Aorta (tissue), 5 donors: ENCODE measurements around the gene HRAS. TPM values are rescaled to one million over a fixed set of nuclear protein-coding genes. Genes with fewer than 3 reads are reported as not detected.

Experiments
- ATAC-seq: fragments of 200-7000 bp; cut with Tn5 transposase; one replicate; pipeline ENCODE4 v1.9.1; 2022; ENCODE audit warnings: moderate library complexity; ENCODE audit not compliant: low FRiP score
- DNase-seq, 2 donors: peaks; one replicate each; pipeline ENCODE4 v3.0.0-alpha.2; 2020
- H3K27ac ChIP-seq, 2 donors: one replicate each; pipeline ENCODE4 v1.5.1; 2013; ENCODE audit warnings: low read length in 2 of 2, mild to moderate bottlenecking in 2 of 2, moderate library complexity in 2 of 2, control low read depth in 1 of 2, inconsistent platforms in 1 of 2, low read depth in 1 of 2
- H3K27me3 ChIP-seq, 2 donors: one replicate each; pipeline ENCODE4 v1.6.1; 2013; ENCODE audit warnings: control low read depth in 1 of 2, low read length in 1 of 2, mild to moderate bottlenecking in 1 of 2, moderate library complexity in 1 of 2; ENCODE audit not compliant: insufficient read depth in 2 of 2, control insufficient read depth in 1 of 2
- H3K36me3 ChIP-seq, 2 donors: one replicate each; pipeline ENCODE4 v1.6.1; 2013; ENCODE audit warnings: control low read depth in 1 of 2, low read length in 1 of 2, mild to moderate bottlenecking in 1 of 2; ENCODE audit not compliant: insufficient read depth in 2 of 2, control insufficient read depth in 1 of 2
- H3K4me1 ChIP-seq, 2 donors: one replicate each; pipeline ENCODE4 v1.6.1; 2013; ENCODE audit warnings: low read length in 2 of 2, control low read depth in 1 of 2, mild to moderate bottlenecking in 1 of 2, moderate library complexity in 1 of 2; ENCODE audit not compliant: insufficient read depth in 2 of 2, control insufficient read depth in 1 of 2
- H3K4me3 ChIP-seq, 2 donors: one replicate each; pipeline ENCODE4 v1.5.1; 2013; ENCODE audit warnings: low read length in 2 of 2, control low read depth in 1 of 2, mild to moderate bottlenecking in 1 of 2
- H3K9me3 ChIP-seq: one replicate; pipeline ENCODE4 v1.6.1; 2013; ENCODE audit warnings: mild to moderate bottlenecking, low read length; ENCODE audit not compliant: control insufficient read depth
- WGBS, 2 donors: extraction: QIAGEN DNeasy Blood & Tissue Kit; methylation state at CpG; one replicate each; pipeline ENCODE4 v1.1.7; 2013; 5-methylcytosine and 5-hydroxymethylcytosine counted together
- intact Hi-C, 2 donors: fragments of 100-400 bp; cut with DNase I; formaldehyde crosslinking; loops; one replicate each; pipeline versions ENCODE4 v1.14.2 to v1.15.0; 2022
- polyA plus RNA-seq, 2 donors: library from polyadenylated mRNA; stranded (reverse); fragments of 200-250 nt; gene quantifications; one replicate each; pipeline ENCODE4 v1.2.3, GENCODE V29; 2013
- total RNA-seq, 2 donors: library from RNA; stranded (reverse); fragmentation: NEBNext Ultra II Directional; extraction: Animal tissue kit (Norgen Biotek cat#: 25700); gene quantifications; one replicate each; pipeline ENCODE4 v1.2.1, GENCODE V29; 2021
- donor health status: healthy with polysubstance abuse.
- donor health status: Bipolar disorder and iron deficiency.
- donor health status: DM: no; HTN: no; CAD: no.
- donor health status: DM: no; HTN: no; CAD: no.
- donor health status: DM: yes; HTN: yes; CAD: no.

HRAS gene
- total and polyA plus RNA-seq, 4 donors, result 35.9 to 142 (median 60.4) TPM

DNA sequence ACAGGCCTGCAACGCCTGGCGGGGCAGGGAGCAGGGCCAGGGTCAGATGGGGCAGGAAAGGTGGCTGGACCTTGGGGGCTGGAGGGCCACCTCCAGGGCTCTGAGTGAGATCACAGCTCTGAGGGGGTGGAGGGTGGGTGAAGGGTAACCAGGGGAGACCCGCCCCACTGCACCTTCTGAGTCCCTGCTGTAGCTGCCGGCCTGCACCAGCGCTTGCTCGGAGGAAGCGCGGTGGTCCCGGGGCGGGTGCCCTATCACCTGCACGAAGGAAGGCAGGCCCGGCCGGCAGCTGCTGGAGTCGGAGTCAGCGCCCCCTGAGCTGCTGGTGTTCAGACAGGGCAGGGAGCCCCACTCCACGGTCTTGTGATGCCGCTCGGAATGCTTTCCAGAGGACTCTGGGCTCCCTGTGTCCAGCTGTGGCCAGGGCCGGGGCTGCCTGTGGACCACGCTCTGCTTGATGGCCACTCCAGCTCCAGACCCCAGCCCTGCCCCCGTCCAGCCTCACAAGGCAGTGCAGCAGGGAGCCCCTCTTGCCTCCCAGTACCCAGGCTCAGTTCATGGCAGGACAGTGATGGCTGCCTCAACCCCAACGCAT is 21.4 kb upstream of the HRAS start:
- Histone ChIP-seq H3K9me3 (no peaks in the 10 kb centered on the region), H3K27me3 (no peaks in the 10 kb centered on the region), H3K4me1 (no peaks in the 10 kb centered on the region), H3K4me3 (no peak overlapping the region), H3K27ac (no peak overlapping the region), H3K36me3 (no peaks in the 10 kb centered on the region)
- no peak for DNase-seq
- intact Hi-C loops, result loop anchor here in 1 of 2 donors (10.0 kb wide), 1 partner anchor 218 kb away; the partner anchor contains the start of gene GATD1
- 80 to 83% methylated on average over 22 of the region's 22 CpGs for WGBS, 2 donors
- no peak for ATAC-seq

DNA sequence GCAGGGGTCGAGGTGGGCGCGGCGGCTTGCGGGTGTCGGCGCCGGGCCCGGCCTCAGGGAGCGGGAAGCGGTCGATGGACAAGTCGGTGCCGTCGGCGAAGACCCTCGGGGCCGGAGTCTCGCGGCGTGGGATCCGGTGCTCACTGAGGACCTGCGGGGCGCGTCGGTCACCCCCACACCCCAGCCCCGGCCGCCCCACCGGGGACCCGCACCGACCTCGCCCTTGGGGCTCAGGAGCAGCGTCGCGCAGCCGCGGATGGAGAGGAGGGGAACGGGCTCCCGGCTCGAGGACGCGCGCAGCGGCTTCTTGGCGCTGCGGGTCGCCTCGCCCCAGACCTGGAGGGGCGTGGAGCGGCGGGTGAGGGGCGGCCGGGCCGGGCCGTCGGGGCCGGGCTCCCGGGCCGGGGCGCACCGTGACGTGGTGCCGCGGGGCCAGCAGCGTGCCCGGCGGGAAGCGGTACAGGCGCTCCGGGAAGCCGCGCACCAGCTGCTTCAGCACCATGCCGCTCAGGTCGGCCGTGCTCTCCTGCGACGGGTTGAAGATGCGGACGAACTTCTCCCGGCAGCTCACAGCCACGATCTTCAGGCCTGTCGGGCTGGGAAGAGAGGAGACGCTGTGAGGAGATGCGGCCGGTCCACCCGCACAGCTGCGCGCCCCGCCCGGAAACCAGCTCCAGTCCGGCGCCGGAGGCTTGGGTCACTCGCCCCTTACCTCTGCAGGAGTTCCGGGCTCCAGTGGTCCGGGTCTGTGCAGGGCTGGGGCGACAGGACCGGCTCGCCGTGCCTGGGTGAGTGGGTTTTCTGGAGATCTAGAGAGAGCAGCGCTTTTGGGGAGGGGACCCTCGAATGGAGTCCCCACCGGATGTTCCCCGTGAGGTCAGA is 20.6 kb upstream of the HRAS start:
- Histone ChIP-seq H3K36me3 (no peaks in the 10 kb centered on the region), H3K4me1 (no peaks in the 10 kb centered on the region), H3K4me3 (no peak overlapping the region), H3K27me3 (no peaks in the 10 kb centered on the region), H3K27ac (no peak overlapping the region), H3K9me3 (no peaks in the 10 kb centered on the region)
- ATAC-seq, result no peak
- intact Hi-C loops, result loop anchor here (2.0 to 10.0 kb wide), 2 partner anchors 173 to 219 kb away; partner anchors contain the start of gene GATD1 (in 1 of the 2)
- WGBS, 2 donors, result 7 to 8% methylated on average over 67 to 104 of the region's 104 CpGs
- DNase-seq, result no peak

DNA sequence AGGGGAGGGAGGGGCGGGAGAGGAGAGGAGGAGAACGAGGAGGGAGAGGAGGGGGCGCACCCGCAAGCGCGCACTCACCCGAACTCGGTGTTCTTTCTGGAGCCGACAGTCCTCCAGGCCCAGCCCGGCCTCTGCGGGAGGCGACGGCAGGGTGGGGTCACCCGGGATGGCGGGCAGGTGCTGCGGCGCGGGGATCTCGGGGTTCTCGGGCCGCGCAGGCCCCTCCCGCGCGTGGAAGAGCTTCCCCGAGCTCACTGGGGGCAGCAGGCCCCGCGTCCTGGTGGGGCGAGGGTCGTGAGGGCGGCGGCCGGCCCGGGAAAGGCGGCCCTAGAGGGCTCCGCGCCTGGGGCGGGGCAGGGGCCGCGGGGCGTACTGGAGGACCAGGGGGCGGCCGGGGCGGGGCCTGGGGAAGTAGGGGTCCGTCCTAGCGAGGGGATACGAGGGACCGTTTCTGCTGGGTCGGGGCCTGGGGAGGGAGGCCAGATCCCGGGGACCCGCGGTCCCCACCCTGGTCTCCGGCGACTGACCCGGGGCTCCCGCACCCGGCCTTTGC is 19.9 kb upstream of the HRAS start:
- intact Hi-C loops, result loop anchor here (2.0 to 10.0 kb wide), 2 partner anchors 173 to 219 kb away; partner anchors contain the start of gene GATD1 (in 1 of the 2)
- H3K36me3 ChIP-seq, result no peaks in the 10 kb centered on the region
- no peak overlapping the region for H3K27ac ChIP-seq
- H3K9me3 ChIP-seq, result no peaks in the 10 kb centered on the region
- H3K27me3 ChIP-seq, result no peaks in the 10 kb centered on the region
- no peak for DNase-seq
- H3K4me1 ChIP-seq, result no peaks in the 10 kb centered on the region
- H3K4me3 ChIP-seq, result no peak overlapping the region
- WGBS, 2 donors, result 2 to 4% methylated on average over 21 to 57 of the region's 57 CpGs
- ATAC-seq, result no peak

DNA sequence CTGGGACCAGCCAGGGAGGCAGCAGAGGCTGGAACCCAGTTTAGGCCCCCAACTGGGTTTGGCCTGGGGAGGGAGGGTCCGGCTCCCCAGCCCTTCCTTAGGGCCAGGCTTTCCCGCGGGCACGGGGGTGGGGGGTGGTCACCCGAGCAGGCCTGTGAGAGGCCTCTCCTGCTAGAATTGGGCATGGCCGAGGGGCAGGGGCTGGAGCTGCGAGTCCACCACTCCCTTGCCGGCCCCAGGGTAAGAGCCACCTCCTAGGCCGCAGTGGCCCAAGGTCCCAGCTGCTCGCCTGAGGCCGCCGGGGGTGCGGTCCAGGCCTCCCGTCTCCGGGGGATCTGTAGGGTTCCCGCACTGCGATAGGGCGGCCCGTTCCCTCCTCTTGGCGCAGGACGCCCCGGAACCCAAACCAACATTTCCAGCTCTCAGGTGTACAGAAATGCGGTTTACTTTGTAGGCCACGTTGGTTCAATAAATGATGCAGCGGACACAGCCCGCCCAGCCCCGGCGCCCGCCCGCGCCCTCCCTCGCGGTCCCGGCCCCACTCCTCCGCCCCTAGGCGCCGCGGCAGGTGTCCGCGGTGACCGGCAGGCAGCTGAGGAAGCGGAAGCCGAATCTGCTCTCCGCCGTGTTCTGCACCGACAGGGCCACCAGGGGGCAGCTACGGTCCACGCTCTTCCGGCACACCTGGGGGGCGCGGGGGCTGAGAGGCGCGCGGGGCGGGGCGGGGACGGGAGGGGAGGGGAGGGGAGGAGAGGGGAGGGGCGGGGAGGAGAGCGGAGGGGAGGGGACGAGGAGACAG is 19.3 kb upstream of the HRAS start:
- Histone ChIP-seq H3K36me3 (no peaks in the 10 kb centered on the region), H3K4me1 (no peaks in the 10 kb centered on the region), H3K27ac (no peak overlapping the region), H3K9me3 (no peaks in the 10 kb centered on the region), H3K4me3 (no peak overlapping the region), H3K27me3 (no peaks in the 10 kb centered on the region)
- DNase-seq, result peak in 1 of 2 donors; percentile 88
- 11% methylated on average over 37 to 58 of the region's 60 CpGs for WGBS, 2 donors
- peak; percentile 61 for ATAC-seq
- intact Hi-C loops, result loop anchor here (2.0 to 10.0 kb wide), 2 partner anchors 174 to 220 kb away; partner anchors contain the start of gene GATD1 (in 1 of the 2)

DNA sequence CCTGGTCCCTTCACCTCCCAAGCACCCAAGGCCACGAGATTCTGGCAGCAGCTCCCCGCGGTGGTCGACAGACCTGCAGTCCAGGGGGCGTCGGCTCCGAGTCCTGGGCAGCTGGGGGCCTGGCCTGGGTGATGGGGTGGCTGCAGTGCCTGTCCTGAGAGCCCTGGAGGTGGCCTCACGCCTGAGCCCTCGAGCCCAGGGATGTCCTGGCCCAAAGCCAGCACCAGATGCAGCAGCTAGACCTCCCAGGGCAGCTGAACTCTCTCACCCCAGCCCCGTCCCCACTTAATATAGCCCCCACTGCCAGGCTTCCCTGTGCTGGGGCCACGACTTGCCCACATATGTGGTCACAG is 18.6 kb upstream of the HRAS start:
- intact Hi-C loops, result loop anchor here (2.0 to 10.0 kb wide), 2 partner anchors 175 to 221 kb away; partner anchors contain the start of gene GATD1 (in 1 of the 2)
- 55 to 61% methylated on average over 8 to 11 of the region's 11 CpGs for WGBS, 2 donors
- Histone ChIP-seq H3K4me3 (no peak overlapping the region), H3K36me3 (no peaks in the 10 kb centered on the region), H3K27ac (no peak overlapping the region), H3K4me1 (no peaks in the 10 kb centered on the region), H3K27me3 (no peaks in the 10 kb centered on the region), H3K9me3 (no peaks in the 10 kb centered on the region)
- no peak for DNase-seq
- no peak for ATAC-seq

GRCh38 chr11:553083-553987 is 18.0 kb upstream of the HRAS start:
- no peaks in the 10 kb centered on the region for H3K27me3 ChIP-seq
- ATAC-seq (no peak), DNase-seq (no peak)
- H3K4me3 ChIP-seq, result no peak overlapping the region
- no peaks in the 10 kb centered on the region for H3K36me3 ChIP-seq
- H3K27ac ChIP-seq, result no peak overlapping the region
- no peaks in the 10 kb centered on the region for H3K9me3 ChIP-seq
- WGBS, 2 donors, result 79 to 82% methylated on average over 27 of the region's 27 CpGs
- intact Hi-C loops, result loop anchor here in 1 of 2 donors (10.0 kb wide), 1 partner anchor 221 kb away; the partner anchor contains the start of gene GATD1
- H3K4me1 ChIP-seq, result no peaks in the 10 kb centered on the region

- Histone ChIP-seq H3K36me3 (no peaks in the 10 kb centered on the region), H3K27me3 (no peaks in the 10 kb centered on the region), H3K4me3 (no peak overlapping the region), H3K27ac (no peak overlapping the region), H3K4me1 (no peaks in the 10 kb centered on the region), H3K9me3 (no peaks in the 10 kb centered on the region)
- DNase-seq, result no peak
- ATAC-seq, result no peak
- intact Hi-C loops, result loop anchor here in 1 of 2 donors (10.0 kb wide), 1 partner anchor 223 kb away; the partner anchor contains the start of gene GATD1
- WGBS, 2 donors, result 81 to 85% methylated on average over 12 of the region's 12 CpGs
These were observed 16.2 kb upstream of the HRAS start for GRCh38 chr11:551596-551995.
